GM10248 (cell line): ENCODE results near the gene KRT77.

Experiments used
- CTCF ChIA-PET: fragments of 300-600 bp; sonication (Branson Sonifier 250); formaldehyde crosslinking; extraction: SDS; loops from one replicate; lab custom pipeline; 2021; ENCODE audit warnings: antibody characterized with exemption; lab: Yijun Ruan, JAX
- POLR2A ChIA-PET: fragments of 350-650 bp; sonication (Branson Sonifier 250); formaldehyde crosslinking; extraction: SDS; loops from one replicate; lab custom pipeline; 2020; ENCODE audit warnings: antibody characterized with exemption; lab: Yijun Ruan, JAX
- DNase-seq: peaks from one replicate; pipeline ENCODE4 v3.0.0; 2012; ENCODE audit errors: extremely low spot score
- CTCF ChIP-seq: IDR thresholded peaks from 2 replicates; pipeline ENCODE4 v1.5.1; 2012; ENCODE audit warnings: mild to moderate bottlenecking, low read depth; ENCODE audit errors: extremely low read depth, missing control alignments, control extremely low read depth

Gene KRT77

DNA sequence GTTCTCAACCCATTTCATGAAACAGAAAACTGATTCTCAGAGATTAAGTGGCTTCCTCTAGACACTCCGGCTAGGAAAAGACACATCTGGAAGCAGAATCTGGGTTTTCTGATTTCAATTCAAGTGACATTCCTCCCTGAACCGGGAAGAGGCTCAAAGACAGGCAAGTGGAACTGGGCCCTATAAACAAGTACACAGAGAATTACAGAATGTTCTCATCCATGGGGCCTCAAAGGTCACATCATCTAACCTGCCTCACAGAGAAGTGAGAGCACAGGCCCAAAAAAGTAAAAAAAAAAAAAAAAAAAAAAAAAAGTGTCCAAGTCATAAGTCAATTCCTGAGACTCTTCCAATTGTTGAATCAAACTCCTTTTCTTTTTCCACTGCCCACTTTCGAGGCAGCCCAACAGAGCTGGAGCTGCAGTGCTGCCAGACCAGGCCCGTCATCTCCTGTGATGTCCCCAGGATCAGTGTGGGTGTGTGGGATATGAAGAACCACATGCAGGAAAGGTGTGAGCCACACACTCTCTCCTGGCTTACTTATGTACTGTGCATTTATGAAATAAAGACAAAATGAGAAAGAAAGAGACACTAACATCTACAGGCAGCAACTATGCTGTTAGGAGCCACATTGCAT is 20.3 kb downstream of the KRT77 start:
- ChIA-PET CTCF (no interaction called here), POLR2A (no interaction called here)
- no peak for DNase-seq
- TF ChIP-seq CTCF, result no peak

DNA sequence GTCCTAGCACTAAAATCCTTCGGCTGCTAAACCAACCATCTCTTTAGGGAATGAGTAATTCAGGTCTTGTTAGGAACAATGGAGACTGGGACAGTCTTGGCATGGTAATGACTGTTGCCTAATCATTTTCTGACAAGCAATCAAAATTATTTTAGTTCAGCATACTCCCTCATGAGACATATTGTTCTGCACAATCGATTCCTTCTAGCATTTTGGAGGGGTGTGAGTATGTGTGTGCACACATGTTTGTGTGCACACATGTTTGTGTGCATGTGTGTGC is 21.0 kb downstream of the KRT77 start:
- POLR2A ChIA-PET, result no interaction called here
- TF ChIP-seq CTCF, result no peak
- no peak for DNase-seq
- CTCF ChIA-PET, result no interaction called here

- ChIA-PET POLR2A (no interaction called here), CTCF (no interaction called here)
- no peak for TF ChIP-seq CTCF
- DNase-seq, result no peak
These were observed 21.6 kb downstream of the KRT77 start for GRCh38 chr12:52681526-52682380.

DNA sequence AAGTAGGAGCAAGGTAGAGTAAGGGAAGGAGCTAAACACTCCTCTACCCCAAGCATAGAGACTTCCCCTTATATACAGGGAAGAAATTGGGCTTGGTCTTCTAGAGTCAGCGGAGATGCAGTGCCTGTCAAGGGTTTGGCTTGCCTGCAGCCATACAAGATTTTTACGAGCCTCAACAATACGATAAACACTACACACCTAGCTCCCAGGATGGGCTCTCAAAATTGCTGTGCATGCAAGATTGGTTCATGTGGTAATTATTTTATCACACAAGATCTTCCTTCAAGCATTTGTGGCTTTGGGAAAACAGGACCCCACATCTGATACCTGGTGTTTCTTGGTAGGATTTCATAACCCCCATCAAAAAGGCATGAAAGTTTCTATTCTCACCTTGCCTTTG is 23.0 kb downstream of the KRT77 start, which contains the start of gene KRT1:
Gene KRT1, minus strand, starts transcription at position 45 of the 400 bp plus-strand sequence. CDS start 59 bp downstream, outside the sequence.
- CTCF ChIA-PET, result interaction anchor here (0.9 kb wide), 1 partner anchor 8 kb away, joined by 3 read pairs; no protein-coding TSS in a partner anchor
- DNase-seq, result no peak
- TF ChIP-seq CTCF, result no peak
- POLR2A ChIA-PET, result no interaction called here

GRCh38 chr12:52679875-52680274 is 23.4 kb downstream of the KRT77 start:
- no peak for DNase-seq
- ChIA-PET CTCF (no interaction called here), POLR2A (no interaction called here)
- TF ChIP-seq CTCF, result no peak

- CTCF ChIA-PET, result no interaction called here
- no peak for DNase-seq
- no peak for TF ChIP-seq CTCF
- POLR2A ChIA-PET, result no interaction called here
These were observed 25.7 kb downstream of the KRT77 start for GRCh38 chr12:52677671-52678070.
